Activated T-helper 1 cell treated with anti-CD3 and anti-CD28 coated beads, Interleukin-12 subunit alpha, Interleukin-12 subunit beta, Interleukin-2, Interleukin-4 antibody, amounts not matched to agents 30 ng/mL and 10 ng/mL and 1 ng/mL, durations not matched to agents 14 hours and 24 hours and 36 hours (primary cell): Measurements from ENCODE around the gene KRT2. TPM values are rescaled to one million over a fixed set of nuclear protein-coding genes. Genes with fewer than 3 reads are reported as not detected.

Experiments used
- DNase-seq: peaks from one replicate; pipeline ENCODE4 v3.0.0; 2021; ENCODE audit warnings: low spot score
- H3K27ac Mint-ChIP-seq: one replicate; pipeline ENCODE4 v1.8.0; 2021; ENCODE audit warnings: mild to moderate bottlenecking, mixed read lengths
- H3K27me3 Mint-ChIP-seq: one replicate; pipeline ENCODE4 v1.8.0; 2022; ENCODE audit warnings: mild to moderate bottlenecking, moderate library complexity, mixed read lengths; ENCODE audit not compliant: insufficient read depth
- H3K36me3 Mint-ChIP-seq: one replicate; pipeline ENCODE4 v1.8.0; 2021; ENCODE audit warnings: low read depth, mixed read lengths
- H3K4me1 Mint-ChIP-seq: one replicate; pipeline ENCODE4 v1.8.0; 2021; ENCODE audit warnings: low read depth, mixed read lengths
- H3K4me3 Mint-ChIP-seq: one replicate; pipeline ENCODE4 v1.8.0; 2021; ENCODE audit warnings: mild to moderate bottlenecking, moderate library complexity, mixed read lengths
- H3K9me3 Mint-ChIP-seq: one replicate; pipeline ENCODE4 v1.8.0; 2021; ENCODE audit warnings: mixed read lengths
- intact Hi-C: fragments of 100-400 bp; cut with micrococcal nuclease; formaldehyde crosslinking; loops from one replicate; pipeline ENCODE4 v1.15.1; 2024
- total RNA-seq: library from RNA; stranded (reverse); gene quantifications from 2 replicates; pipeline ENCODE4 v1.2.3, GENCODE V29; 2022

KRT2 gene
- total RNA-seq, 1 donor from 2014 or later: not detected

DNA sequence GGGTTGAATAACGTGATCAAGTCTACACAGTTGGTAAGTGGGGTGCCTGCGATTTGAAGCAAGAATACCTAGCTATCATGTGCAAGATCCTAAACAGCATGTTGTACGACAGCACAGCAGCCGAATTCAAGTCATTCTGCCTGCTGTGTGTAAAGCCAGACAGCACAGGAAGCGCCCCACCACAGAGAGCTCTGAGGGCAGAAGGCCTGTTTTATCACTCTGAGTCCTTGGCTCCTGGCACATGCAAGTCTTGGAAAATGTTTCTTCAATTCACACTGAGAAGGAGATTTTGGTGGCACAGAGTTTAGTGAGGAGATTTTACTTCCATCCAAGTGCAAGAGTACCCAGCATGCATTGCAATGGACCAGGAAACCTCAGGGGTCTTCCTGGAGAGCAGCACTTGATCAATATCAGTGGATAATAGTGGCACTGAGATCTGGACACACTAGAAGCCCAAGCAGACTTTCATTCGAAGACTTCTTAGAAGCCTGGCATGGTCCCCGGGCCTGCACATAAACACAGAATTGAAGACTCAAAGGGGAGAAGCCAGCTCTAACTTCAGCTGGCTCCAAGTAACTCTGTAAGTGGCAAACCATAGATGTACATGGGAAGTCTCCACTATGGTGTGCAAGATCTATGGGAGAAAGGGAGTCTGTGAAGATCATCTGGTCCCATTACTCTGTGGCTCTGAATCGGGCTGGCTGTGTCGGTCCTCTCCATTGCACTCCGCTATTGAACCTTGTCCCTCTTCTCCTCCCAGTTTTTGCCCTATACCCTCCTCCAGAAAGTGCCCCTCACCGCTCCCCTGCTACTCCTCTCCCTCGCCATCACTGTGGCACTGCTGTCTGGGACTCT is 29.7 kb upstream of the KRT2 start:
- H3K36me3 Mint-ChIP-seq: no peaks in the 10 kb centered on the region
- intact Hi-C loops: no loop called here
- H3K27ac Mint-ChIP-seq: no peak overlapping the region
- H3K9me3 Mint-ChIP-seq: no peaks in the 10 kb centered on the region
- DNase-seq: peak; percentile 3
- H3K4me1 Mint-ChIP-seq: peaks cover 11% of the 10 kb centered on the region
- peaks cover 16% of the 10 kb centered on the region for H3K27me3 Mint-ChIP-seq
- no peak overlapping the region for H3K4me3 Mint-ChIP-seq

DNA sequence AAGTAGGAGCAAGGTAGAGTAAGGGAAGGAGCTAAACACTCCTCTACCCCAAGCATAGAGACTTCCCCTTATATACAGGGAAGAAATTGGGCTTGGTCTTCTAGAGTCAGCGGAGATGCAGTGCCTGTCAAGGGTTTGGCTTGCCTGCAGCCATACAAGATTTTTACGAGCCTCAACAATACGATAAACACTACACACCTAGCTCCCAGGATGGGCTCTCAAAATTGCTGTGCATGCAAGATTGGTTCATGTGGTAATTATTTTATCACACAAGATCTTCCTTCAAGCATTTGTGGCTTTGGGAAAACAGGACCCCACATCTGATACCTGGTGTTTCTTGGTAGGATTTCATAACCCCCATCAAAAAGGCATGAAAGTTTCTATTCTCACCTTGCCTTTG is 28.4 kb upstream of the KRT2 start, which contains the start of gene KRT1:
Gene KRT1 (minus strand): TSS at position 45 of the 400 bp plus-strand sequence. CDS start 59 bp downstream, outside the sequence.
- H3K27me3 Mint-ChIP-seq: peaks cover 24% of the 10 kb centered on the region
- intact Hi-C loops: no loop called here
- peaks cover 11% of the 10 kb centered on the region for H3K4me1 Mint-ChIP-seq
- no peaks in the 10 kb centered on the region for H3K9me3 Mint-ChIP-seq
- no peak within 1 kb of the TSS for H3K4me3 Mint-ChIP-seq
- DNase-seq: no peak
- no peaks in the 10 kb centered on the region for H3K36me3 Mint-ChIP-seq
- H3K27ac Mint-ChIP-seq: no peak within 1 kb of the TSS

DNA sequence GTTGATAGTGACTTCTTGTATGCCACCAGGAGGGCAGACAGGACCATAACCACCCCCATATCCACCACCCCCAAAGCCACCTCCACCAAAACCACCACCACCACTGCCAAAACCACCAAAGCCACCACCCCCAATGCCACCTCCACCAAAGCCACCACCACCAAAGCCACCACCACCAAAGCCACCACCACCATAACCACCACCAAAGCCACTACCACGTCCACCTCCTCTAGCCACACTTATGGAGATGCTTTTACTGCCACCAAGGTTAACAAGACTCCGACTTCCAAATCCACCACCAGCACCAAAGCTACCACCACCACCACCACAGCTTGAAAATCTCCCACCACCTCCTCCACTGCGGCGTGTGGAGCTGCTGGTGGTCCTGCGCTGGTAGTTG is 27.9 kb upstream of the KRT2 start:
- H3K27ac Mint-ChIP-seq: no peak overlapping the region
- H3K36me3 Mint-ChIP-seq: no peaks in the 10 kb centered on the region
- DNase-seq: no peak
- H3K27me3 Mint-ChIP-seq: peaks cover 24% of the 10 kb centered on the region
- no peaks in the 10 kb centered on the region for H3K9me3 Mint-ChIP-seq
- intact Hi-C loops: no loop called here
- peaks cover 11% of the 10 kb centered on the region for H3K4me1 Mint-ChIP-seq
- no peak overlapping the region for H3K4me3 Mint-ChIP-seq

DNA sequence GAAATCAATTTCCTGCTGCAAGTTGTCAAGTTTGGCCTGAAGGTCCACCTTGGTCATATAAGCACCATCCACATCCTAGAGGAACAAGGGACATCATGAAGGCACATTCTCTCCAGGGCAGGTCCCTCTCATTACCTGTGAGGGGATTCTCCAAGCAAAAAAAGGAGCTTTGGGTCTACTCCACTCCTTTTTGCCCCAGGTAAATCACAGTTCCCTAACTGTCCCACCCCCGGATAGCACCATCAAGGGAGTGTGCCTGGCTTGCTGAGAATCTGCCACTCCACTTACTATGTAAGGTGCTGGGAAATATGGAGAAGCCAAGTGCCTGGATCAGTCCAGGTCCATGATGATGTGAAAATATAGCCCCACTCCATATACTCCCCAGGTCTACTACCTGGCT is 25.7 kb upstream of the KRT2 start:
- Mint-ChIP-seq H3K4me3 (no peak overlapping the region), H3K27ac (no peak overlapping the region), H3K36me3 (no peaks in the 10 kb centered on the region), H3K27me3 (peaks cover 28% of the 10 kb centered on the region), H3K9me3 (no peaks in the 10 kb centered on the region), H3K4me1 (peaks cover 11% of the 10 kb centered on the region)
- DNase-seq: no peak
- intact Hi-C loops: no loop called here

DNA sequence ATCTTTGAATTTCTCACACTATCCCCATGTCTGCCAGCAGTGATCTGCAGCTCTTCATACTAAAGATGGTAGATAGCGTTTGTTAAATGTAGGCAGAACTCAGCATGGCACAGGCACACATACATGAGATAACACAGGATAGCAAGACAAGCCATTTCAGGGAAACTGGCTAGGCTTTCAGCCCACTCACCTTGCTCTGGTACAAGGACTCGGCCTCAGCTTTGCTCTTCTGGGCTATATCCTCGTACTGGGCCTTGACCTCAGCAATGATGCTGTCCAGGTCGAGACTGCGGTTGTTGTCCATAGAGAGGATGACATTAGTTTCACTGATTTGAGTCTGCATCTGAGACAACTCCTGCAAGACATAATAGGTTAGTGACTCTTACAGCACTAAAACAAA is 25.1 kb upstream of the KRT2 start:
- no peak overlapping the region for H3K4me3 Mint-ChIP-seq

DNA sequence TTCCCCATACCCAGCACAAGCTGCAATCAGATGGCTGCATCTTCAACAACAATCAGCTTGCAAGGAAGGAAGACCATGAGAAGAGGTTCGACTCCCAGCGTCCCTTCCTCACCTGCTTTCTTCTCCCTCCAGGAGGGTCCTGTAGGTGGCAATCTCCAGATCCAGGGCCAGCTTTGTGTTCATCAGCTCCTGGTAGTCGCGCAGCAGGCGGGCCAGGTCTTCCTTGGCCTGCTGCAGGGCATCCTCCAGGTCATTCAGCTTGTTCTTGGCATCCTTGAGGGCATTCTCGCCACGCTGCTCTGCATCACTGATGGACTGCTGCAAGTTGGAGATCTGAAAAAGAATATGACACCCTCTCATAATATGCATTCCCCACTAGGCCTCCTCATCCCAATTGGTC is 24.2 kb upstream of the KRT2 start:
- Mint-ChIP-seq H3K27me3 (peaks cover 28% of the 10 kb centered on the region), H3K27ac (no peak overlapping the region), H3K4me1 (peaks cover 4% of the 10 kb centered on the region), H3K4me3 (no peak overlapping the region), H3K36me3 (no peaks in the 10 kb centered on the region), H3K9me3 (no peaks in the 10 kb centered on the region)
- no peak for DNase-seq
- intact Hi-C loops: no loop called here

More for the DNA sequence above, 25.1 kb upstream of the KRT2 start:
- intact Hi-C loops: no loop called here
- Mint-ChIP-seq H3K4me1 (peaks cover 11% of the 10 kb centered on the region), H3K27me3 (peaks cover 28% of the 10 kb centered on the region), H3K9me3 (no peaks in the 10 kb centered on the region), H3K27ac (no peak overlapping the region), H3K36me3 (no peaks in the 10 kb centered on the region)
- DNase-seq: no peak

DNA sequence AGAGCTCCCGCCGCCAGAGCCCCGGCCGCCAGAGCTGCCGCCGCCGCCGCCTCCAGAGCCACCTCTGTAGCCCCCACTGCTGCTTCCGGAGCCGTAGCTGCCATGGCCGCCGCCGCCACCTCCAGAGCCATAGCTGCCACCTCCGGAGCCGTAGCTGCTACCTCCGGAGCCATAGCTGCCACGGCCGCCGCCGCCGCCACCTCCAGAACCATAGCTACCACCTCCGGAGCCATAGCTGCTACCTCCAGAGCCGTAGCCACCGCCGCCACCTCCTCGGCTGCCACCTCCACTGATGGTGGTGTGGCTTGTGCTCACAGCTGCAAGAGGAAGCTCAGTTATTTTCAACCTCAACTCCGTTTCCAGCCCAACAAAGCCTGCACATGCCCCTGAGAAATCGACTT is 23.3 kb upstream of the KRT2 start:
- Mint-ChIP-seq H3K9me3 (no peaks in the 10 kb centered on the region), H3K36me3 (no peaks in the 10 kb centered on the region), H3K4me3 (no peak overlapping the region), H3K27ac (no peak overlapping the region), H3K27me3 (peaks cover 25% of the 10 kb centered on the region), H3K4me1 (no peaks in the 10 kb centered on the region)
- intact Hi-C loops: no loop called here
- no peak for DNase-seq

DNA sequence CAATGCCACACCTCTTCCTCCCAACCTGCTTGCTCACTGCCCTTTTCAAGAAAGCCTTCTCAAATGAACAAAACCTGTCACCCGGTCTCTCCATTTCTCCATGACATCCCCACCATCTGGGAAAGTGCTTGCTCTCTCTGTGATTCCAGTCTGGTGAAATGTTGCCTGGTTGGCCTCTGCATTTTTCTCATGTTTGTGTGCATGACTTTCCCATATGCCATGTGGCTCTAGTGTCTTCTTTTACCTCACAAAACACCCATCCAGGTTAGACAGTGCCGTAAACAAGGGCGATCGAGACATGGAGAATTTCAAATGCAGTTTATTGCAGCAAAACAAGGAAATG is 22.4 kb upstream of the KRT2 start:
- Mint-ChIP-seq H3K27me3 (peaks cover 24% of the 10 kb centered on the region), H3K4me1 (no peaks in the 10 kb centered on the region), H3K4me3 (no peak overlapping the region), H3K36me3 (no peaks in the 10 kb centered on the region), H3K27ac (no peak overlapping the region), H3K9me3 (no peaks in the 10 kb centered on the region)
- DNase-seq: no peak
- intact Hi-C loops: no loop called here

DNA sequence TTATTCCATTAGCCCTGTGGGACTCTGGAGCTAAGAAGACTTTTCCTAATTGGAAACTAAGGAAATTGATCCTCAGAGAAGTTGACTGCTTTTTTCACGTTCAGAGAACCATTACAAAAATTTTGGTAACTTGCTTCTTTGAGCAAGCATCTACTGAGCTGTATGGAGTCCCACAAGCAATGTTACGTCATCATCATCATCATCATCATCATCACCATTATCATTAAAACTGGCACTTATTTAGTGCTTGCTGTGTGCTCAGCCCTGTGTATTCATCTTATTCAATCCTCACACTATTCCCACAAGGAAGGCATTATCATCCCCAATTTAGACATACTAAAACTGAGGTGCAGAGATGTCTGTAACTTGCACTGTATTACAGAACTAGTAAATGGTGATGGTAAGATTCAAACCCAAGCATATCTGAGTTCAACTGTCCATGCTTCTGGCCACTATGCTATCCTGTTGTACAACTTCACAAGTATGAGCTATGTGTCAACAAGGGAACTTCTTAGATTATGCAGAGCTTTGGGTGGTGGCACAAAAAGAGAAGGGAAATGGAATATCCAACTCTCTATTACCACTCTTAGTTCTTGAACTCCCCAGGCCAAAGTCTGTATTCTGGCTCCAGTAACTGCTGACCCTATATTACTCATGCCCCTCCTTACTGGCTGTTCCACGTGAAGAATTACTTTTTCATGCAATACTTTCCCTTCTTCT is 21.9 kb upstream of the KRT2 start:
- no peak overlapping the region for H3K27ac Mint-ChIP-seq
- no peaks in the 10 kb centered on the region for H3K36me3 Mint-ChIP-seq
- no peak for DNase-seq
- H3K27me3 Mint-ChIP-seq: peaks cover 24% of the 10 kb centered on the region
- no peak overlapping the region for H3K4me3 Mint-ChIP-seq
- H3K4me1 Mint-ChIP-seq: no peaks in the 10 kb centered on the region
- intact Hi-C loops: no loop called here
- H3K9me3 Mint-ChIP-seq: no peaks in the 10 kb centered on the region

DNA sequence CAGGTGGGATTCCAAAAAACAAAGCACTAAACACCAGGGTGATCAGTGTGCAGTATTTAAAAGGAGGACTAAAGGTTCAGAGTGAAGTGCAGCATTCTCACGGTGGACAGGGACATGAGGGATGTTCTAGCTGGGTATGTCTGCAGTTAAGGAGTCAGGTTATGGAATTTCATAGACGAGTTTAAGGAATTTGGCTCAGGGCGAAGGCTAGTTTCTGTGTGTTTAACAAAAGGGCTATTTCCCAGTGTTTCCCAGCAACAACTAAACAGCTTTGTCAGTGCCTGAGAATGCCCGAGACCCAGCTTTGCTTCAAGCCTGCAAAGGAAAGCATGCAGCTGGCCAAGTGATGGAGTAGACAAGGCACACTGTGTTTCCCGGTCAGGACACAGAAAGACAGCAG is 21.2 kb upstream of the KRT2 start:
- no peak overlapping the region for H3K4me3 Mint-ChIP-seq
- no peak for DNase-seq
- H3K4me1 Mint-ChIP-seq: no peaks in the 10 kb centered on the region
- intact Hi-C loops: no loop called here
- no peak overlapping the region for H3K27ac Mint-ChIP-seq
- H3K27me3 Mint-ChIP-seq: peaks cover 20% of the 10 kb centered on the region
- no peaks in the 10 kb centered on the region for H3K9me3 Mint-ChIP-seq
- no peaks in the 10 kb centered on the region for H3K36me3 Mint-ChIP-seq

DNA sequence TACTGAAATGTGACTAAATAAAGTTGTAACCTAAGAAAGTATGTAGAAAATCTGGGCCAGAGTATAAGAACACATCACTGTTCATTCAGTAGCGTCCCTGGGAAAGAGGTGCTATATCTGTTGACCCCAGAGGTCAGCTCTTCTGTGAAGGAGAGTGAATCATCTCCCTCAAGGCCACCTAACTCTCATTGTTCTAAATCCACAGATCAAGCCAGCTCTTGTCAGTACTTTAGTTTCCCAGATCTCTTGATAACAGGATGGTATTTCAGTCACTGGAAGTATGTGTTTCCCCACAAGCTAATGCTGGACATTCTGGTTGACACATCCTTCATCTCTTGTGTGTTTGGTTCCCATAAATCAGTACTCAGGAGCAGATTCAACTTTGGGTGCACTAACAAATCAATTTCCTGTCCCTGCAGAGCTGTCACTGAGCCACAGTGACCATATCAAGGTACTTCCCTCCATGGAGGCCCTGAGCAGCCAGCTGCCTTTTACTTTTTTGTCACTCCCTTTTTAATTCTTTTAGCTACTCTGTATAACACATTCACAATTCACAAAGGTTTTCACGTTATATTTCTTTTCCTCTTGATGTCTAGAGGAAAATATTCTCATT is 20.4 kb upstream of the KRT2 start:
- no peaks in the 10 kb centered on the region for H3K4me1 Mint-ChIP-seq
- no peak overlapping the region for H3K4me3 Mint-ChIP-seq
- H3K27ac Mint-ChIP-seq: no peak overlapping the region
- intact Hi-C loops: no loop called here
- H3K36me3 Mint-ChIP-seq: no peaks in the 10 kb centered on the region
- no peak for DNase-seq
- peaks cover 17% of the 10 kb centered on the region for H3K27me3 Mint-ChIP-seq
- H3K9me3 Mint-ChIP-seq: no peaks in the 10 kb centered on the region

DNA sequence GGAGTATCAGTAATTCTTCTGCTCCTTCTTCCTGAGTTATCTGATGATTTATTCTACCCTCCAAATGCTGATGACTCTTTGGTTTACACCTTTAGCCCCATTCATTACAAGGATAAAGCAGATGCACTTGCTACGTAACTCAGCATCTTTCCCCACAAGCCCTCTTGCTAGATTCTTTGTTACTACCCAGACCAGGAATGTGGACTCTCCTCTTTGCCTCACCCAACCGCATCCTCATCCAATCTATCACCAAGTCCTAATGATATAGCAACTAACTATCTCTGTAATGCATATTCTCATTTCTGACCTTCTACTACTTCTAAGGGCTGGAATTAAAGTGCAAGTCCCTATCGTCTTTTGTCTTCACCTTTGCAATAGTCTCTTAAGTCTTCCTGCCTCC is 18.9 kb upstream of the KRT2 start:
- no peak overlapping the region for H3K4me3 Mint-ChIP-seq
- DNase-seq: no peak
- intact Hi-C loops: no loop called here
- no peaks in the 10 kb centered on the region for H3K36me3 Mint-ChIP-seq
- H3K4me1 Mint-ChIP-seq: no peaks in the 10 kb centered on the region
- peaks cover 14% of the 10 kb centered on the region for H3K27me3 Mint-ChIP-seq
- no peaks in the 10 kb centered on the region for H3K9me3 Mint-ChIP-seq
- H3K27ac Mint-ChIP-seq: no peak overlapping the region

DNA sequence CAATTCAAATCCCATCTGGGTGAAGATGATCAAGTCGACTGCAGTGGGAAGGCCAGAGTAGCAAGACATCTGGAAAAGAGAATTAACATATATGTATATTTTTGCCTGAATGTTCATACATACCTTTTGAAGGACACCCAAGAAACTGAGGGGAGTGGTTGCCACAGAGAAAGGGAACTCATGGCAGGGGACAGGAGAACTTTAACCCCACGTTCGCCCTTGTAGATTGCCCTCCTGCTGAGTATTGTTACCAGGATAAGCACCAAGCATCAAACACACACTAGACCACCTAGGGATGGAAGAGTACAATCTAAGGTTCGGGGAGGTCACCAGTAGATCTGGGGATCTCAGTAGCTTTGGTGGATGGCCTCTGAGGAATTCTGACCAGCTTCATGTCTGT is 18.5 kb upstream of the KRT2 start:
- Mint-ChIP-seq H3K4me3 (no peak overlapping the region), H3K27me3 (peaks cover 11% of the 10 kb centered on the region), H3K36me3 (no peaks in the 10 kb centered on the region), H3K27ac (no peak overlapping the region), H3K9me3 (no peaks in the 10 kb centered on the region), H3K4me1 (no peaks in the 10 kb centered on the region)
- intact Hi-C loops: no loop called here
- no peak for DNase-seq
